H1 (cell line): Measurements from ENCODE around the gene ERG28.

Experiments used
- BACH1 ChIP-seq: IDR thresholded peaks from 2 replicates; pipeline ENCODE4 v1.6.1; 2012; ENCODE audit warnings: low read length, improper control_type of control experiment
- EP300 ChIP-seq, 2 experiments: IDR thresholded peaks; 1 replicate in 1 of 2; 2 replicates in 1 of 2; pipeline ENCODE4 v1.6.1; 2011 to 2012; ENCODE audit warnings: low read depth in 2 of 2, low read length in 2 of 2, mild to moderate bottlenecking in 2 of 2, borderline replicate concordance in 1 of 2, inconsistent platforms in 1 of 2, moderate library complexity in 1 of 2
- EZH2 ChIP-seq: fragments of 200-600 bp; sonication (generic); IDR thresholded peaks from 2 replicates; pipeline ENCODE4 v1.7.1; 2012; ENCODE audit warnings: low read depth, mild to moderate bottlenecking, moderate library complexity, low read length, inconsistent platforms; ENCODE audit not compliant: severe bottlenecking
- FOSL1 ChIP-seq: IDR thresholded peaks from 2 replicates; pipeline ENCODE4 v1.6.1; 2011; ENCODE audit warnings: mild to moderate bottlenecking, low read depth, low read length, moderate library complexity; ENCODE audit not compliant: insufficient read depth
- GABPA ChIP-seq: IDR thresholded peaks from 2 replicates; pipeline ENCODE4 v1.6.1; 2011; ENCODE audit warnings: mild to moderate bottlenecking, low read length, moderate library complexity, borderline replicate concordance; ENCODE audit not compliant: insufficient read depth
- POLR2A ChIP-seq, 2 experiments: IDR thresholded peaks; 1 replicate in 1 of 2; 2 replicates in 1 of 2; pipeline ENCODE4 v1.6.1; 2011; ENCODE audit warnings: low read depth in 2 of 2, low read length in 2 of 2, mild to moderate bottlenecking in 2 of 2; ENCODE audit errors: control extremely low read depth in 1 of 2
- RAD21 ChIP-seq, 2 experiments: IDR thresholded peaks in 1 of 2; conservative IDR thresholded peaks in 1 of 2; 2 replicates each; pipeline ENCODE4 v1.6.1; 2011; ENCODE audit warnings: low read depth in 2 of 2, low read length in 2 of 2, improper control_type of control experiment in 1 of 2, inconsistent platforms in 1 of 2, mild to moderate bottlenecking in 1 of 2, moderate library complexity in 1 of 2
- RFX5 ChIP-seq: IDR thresholded peaks from 2 replicates; pipeline ENCODE4 v1.6.1; 2011; ENCODE audit warnings: low read depth, low read length, improper control_type of control experiment, borderline replicate concordance
- SP1 ChIP-seq: IDR thresholded peaks from 2 replicates; pipeline ENCODE4 v1.6.1; 2011; ENCODE audit warnings: low read depth, low read length
- TEAD4 ChIP-seq: IDR thresholded peaks from 2 replicates; pipeline ENCODE4 v1.6.1; 2012; ENCODE audit warnings: low read depth, low read length, inconsistent platforms, mixed read lengths
- TF ChIP-seq, protein P1 (sequence below), 3 experiments: IDR thresholded peaks; 1 replicate in 2 of 3; 2 replicates in 1 of 3; pipeline versions ENCODE4 v1.5.1 to v1.6.1; 2011; ENCODE audit warnings: low read length in 3 of 3, mild to moderate bottlenecking in 3 of 3, inconsistent platforms in 2 of 3, low read depth in 1 of 3, moderate library complexity in 1 of 3; ENCODE audit not compliant: insufficient read depth in 1 of 3; ENCODE audit errors: control extremely low read depth in 1 of 3
- TF ChIP-seq, protein P2 (sequence below): IDR thresholded peaks from 2 replicates; pipeline ENCODE4 v1.6.1; 2012; ENCODE audit warnings: inconsistent platforms

GRCh38 chr14:75636100-75636692 is 24.5 kb downstream of the ERG28 start:
- TF ChIP-seq EZH2 (no peak), EP300 (IDR thresholded peaks at IDR 0.05; ENCODE audit: borderline replicate concordance in 1 of 2, low read depth in 2 of 2, low read length in 2 of 2) (no peak), GABPA (no peak), RAD21 (IDR thresholded peaks at IDR 0.05 in 1 of 2, conservative IDR thresholded peaks at IDR 0.05 in 1 of 2; ENCODE audit: low read depth in 2 of 2, low read length in 2 of 2) (no peak), RFX5 (no peak), SP1 (no peak), TEAD4 (no peak), FOSL1 (no peak), POLR2A (IDR thresholded peaks at IDR 0.05; ENCODE audit: control extremely low read depth in 1 of 2, low read depth in 2 of 2, low read length in 2 of 2) (no peak), BACH1 (no peak)
- TF ChIP-seq, protein P1, sequence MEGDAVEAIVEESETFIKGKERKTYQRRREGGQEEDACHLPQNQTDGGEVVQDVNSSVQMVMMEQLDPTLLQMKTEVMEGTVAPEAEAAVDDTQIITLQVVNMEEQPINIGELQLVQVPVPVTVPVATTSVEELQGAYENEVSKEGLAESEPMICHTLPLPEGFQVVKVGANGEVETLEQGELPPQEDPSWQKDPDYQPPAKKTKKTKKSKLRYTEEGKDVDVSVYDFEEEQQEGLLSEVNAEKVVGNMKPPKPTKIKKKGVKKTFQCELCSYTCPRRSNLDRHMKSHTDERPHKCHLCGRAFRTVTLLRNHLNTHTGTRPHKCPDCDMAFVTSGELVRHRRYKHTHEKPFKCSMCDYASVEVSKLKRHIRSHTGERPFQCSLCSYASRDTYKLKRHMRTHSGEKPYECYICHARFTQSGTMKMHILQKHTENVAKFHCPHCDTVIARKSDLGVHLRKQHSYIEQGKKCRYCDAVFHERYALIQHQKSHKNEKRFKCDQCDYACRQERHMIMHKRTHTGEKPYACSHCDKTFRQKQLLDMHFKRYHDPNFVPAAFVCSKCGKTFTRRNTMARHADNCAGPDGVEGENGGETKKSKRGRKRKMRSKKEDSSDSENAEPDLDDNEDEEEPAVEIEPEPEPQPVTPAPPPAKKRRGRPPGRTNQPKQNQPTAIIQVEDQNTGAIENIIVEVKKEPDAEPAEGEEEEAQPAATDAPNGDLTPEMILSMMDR (IDR thresholded peaks at IDR 0.05; ENCODE audit: control extremely low read depth in 1 of 3, insufficient read depth in 1 of 3, low read depth in 1 of 3, low read length in 3 of 3) = no peak
- TF ChIP-seq, protein P2, sequence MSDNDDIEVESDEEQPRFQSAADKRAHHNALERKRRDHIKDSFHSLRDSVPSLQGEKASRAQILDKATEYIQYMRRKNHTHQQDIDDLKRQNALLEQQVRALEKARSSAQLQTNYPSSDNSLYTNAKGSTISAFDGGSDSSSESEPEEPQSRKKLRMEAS = no peak
